ENCODE measurements around the gene LONRF3. TPM values are rescaled to one million over a fixed set of nuclear protein-coding genes. Genes with fewer than 3 reads are reported as not detected.

The LONRF3 gene
- 1 to 10 TPM; 3.5 to 8.1 TPM for total RNA-seq

- intact Hi-C loops (cut with DNase I), result loop anchor here (10.0 kb wide), 2 partner anchors 119 to 469 kb away; no protein-coding TSS in a partner anchor
- WGBS, result 0% methylated on average over 18 of the region's 45 CpGs
- no peaks in the 10 kb centered on the region for H3K27me3 ChIP-seq (replicated peaks; ENCODE audit: insufficient read depth)
Observed at GRCh38 chrX:118974088-118974907, at the start of gene LONRF3. Gene LONRF3 (plus strand): TSS chrX:118974618. CDS start chrX:118974781, 163 bp downstream.

GRCh38 chrX:118928151-118928550 is 46.3 kb upstream of the LONRF3 start:
- DNase-seq (ENCODE audit: low spot score), result no peak
- Histone ChIP-seq H3K4me1 (replicated peaks) (no peaks in the 10 kb centered on the region), H3K36me3 (no peaks in the 10 kb centered on the region), H3K27ac (no peak overlapping the region), H3K27me3 (replicated peaks; ENCODE audit: insufficient read depth) (no peaks in the 10 kb centered on the region), H3K4me3 (no peak overlapping the region), H3K9me3 (no peaks in the 10 kb centered on the region)
- whole genome bisulfite sequencing, result 8% methylated on average over 2 of the region's 2 CpGs
- intact Hi-C loops (cut with DNase I), result no loop called here
- TF ChIP-seq CTCF (IDR thresholded peaks at IDR 0.05), result no peak
- no peak for TF ChIP-seq POLR2A (IDR thresholded peaks at IDR 0.05)
- TF ChIP-seq POLR2AphosphoS5 (IDR thresholded peaks at IDR 0.05), result no peak

More at GRCh38 chrX:118974088-118974907, at the start of gene LONRF3:
- Histone ChIP-seq H3K36me3 (no peaks in the 10 kb centered on the region), H3K9me3 (no peaks in the 10 kb centered on the region), H3K4me1 (replicated peaks) (no peaks in the 10 kb centered on the region), H3K27ac (peak within 1 kb of the TSS; percentile 41 to 54), H3K4me3 (peak within 1 kb of the TSS; percentile 33 to 34)
- no peak for TF ChIP-seq CTCF (IDR thresholded peaks at IDR 0.05)
- peak; percentile 79 for TF ChIP-seq POLR2A (IDR thresholded peaks at IDR 0.05)
- peak; percentile 81 for TF ChIP-seq POLR2AphosphoS5 (IDR thresholded peaks at IDR 0.05)
- DNase-seq (ENCODE audit: low spot score), result peak; percentile 68

GRCh38 chrX:118935352-118935751 is 39.1 kb upstream of the LONRF3 start:
- Histone ChIP-seq H3K36me3 (no peaks in the 10 kb centered on the region), H3K27me3 (replicated peaks; ENCODE audit: insufficient read depth) (no peaks in the 10 kb centered on the region), H3K27ac (no peak overlapping the region), H3K4me1 (replicated peaks) (no peaks in the 10 kb centered on the region), H3K9me3 (no peaks in the 10 kb centered on the region), H3K4me3 (no peak overlapping the region)
- intact Hi-C loops (cut with DNase I), result no loop called here
- DNase-seq (ENCODE audit: low spot score), result no peak
- 100% methylated on average over 1 of the region's 1 CpG for whole genome bisulfite sequencing
- TF ChIP-seq POLR2A (IDR thresholded peaks at IDR 0.05), result no peak

- intact Hi-C loops (cut with DNase I), result no loop called here
- Histone ChIP-seq H3K4me3 (no peak overlapping the region), H3K9me3 (no peaks in the 10 kb centered on the region), H3K4me1 (replicated peaks) (no peaks in the 10 kb centered on the region), H3K27me3 (replicated peaks; ENCODE audit: insufficient read depth) (no peaks in the 10 kb centered on the region), H3K36me3 (no peaks in the 10 kb centered on the region), H3K27ac (no peak overlapping the region)
- 85% methylated on average over 2 of the region's 2 CpGs for WGBS
- no peak for DNase-seq (ENCODE audit: low spot score)
- TF ChIP-seq POLR2AphosphoS5 (IDR thresholded peaks at IDR 0.05) (no peak), POLR2A (IDR thresholded peaks at IDR 0.05) (no peak), CTCF (IDR thresholded peaks at IDR 0.05) (no peak)
Observed at GRCh38 chrX:118941147-118941546, 33.3 kb upstream of the LONRF3 start.

GRCh38 chrX:118943102-118943501 is 31.3 kb upstream of the LONRF3 start:
- intact Hi-C loops (cut with DNase I), result no loop called here
- no peaks in the 10 kb centered on the region for H3K9me3 ChIP-seq
- no peaks in the 10 kb centered on the region for H3K36me3 ChIP-seq
- WGBS, result 69% methylated on average over 2 of the region's 2 CpGs
- no peak for DNase-seq (ENCODE audit: low spot score)
- no peaks in the 10 kb centered on the region for H3K4me1 ChIP-seq (replicated peaks)
- no peak overlapping the region for H3K27ac ChIP-seq
- no peaks in the 10 kb centered on the region for H3K27me3 ChIP-seq (replicated peaks; ENCODE audit: insufficient read depth)
- no peak overlapping the region for H3K4me3 ChIP-seq
- TF ChIP-seq CTCF (IDR thresholded peaks at IDR 0.05) (no peak), POLR2A (IDR thresholded peaks at IDR 0.05) (no peak), POLR2AphosphoS5 (IDR thresholded peaks at IDR 0.05) (no peak)
